IMR-90 (cell line): Measurements from ENCODE around the gene SLC12A8. TPM values are rescaled to one million over a fixed set of nuclear protein-coding genes. Genes with fewer than 3 reads are reported as not detected.
A peak's percentile ranks its signal among the peaks of the same experiment; 100 is the strongest.

ENCODE experiments used
- ATAC-seq: fragments of 200-7000 bp; cut with Tn5 transposase; 2 replicates; pipeline ENCODE4 v1.9.1; 2020; ENCODE audit warnings: low read depth, mild to moderate bottlenecking, moderate library complexity
- BruUV-seq: library from RNA; stranded (reverse); fragments of 400-500 nt; replicated peaks from 2 replicates; lab custom pipeline; 2021; lab: Mats Ljungman, UMichigan
- CTCF ChIA-PET: fragments of 300-600 bp; formaldehyde crosslinking; extraction: SDS; loops from one replicate; lab custom pipeline; 2021; ENCODE audit warnings: antibody characterized with exemption; lab: Yijun Ruan, JAX
- POLR2A ChIA-PET: fragments of 300-600 bp; sonication (Branson Sonifier 250); formaldehyde crosslinking; loops from one replicate; lab custom pipeline; 2022; ENCODE audit warnings: antibody characterized with exemption; ENCODE audit not compliant: unreplicated experiment; lab: Charles Lee
- DNase-seq: peaks from one replicate; pipeline ENCODE4 v3.0.0; 2013
- H2AFZ ChIP-seq: replicated peaks from 2 replicates; pipeline ENCODE3; 2013; ENCODE audit warnings: low read length, mild to moderate bottlenecking; ENCODE audit not compliant: poor library complexity
- H2AK5ac ChIP-seq: 2 replicates; pipeline ENCODE4 v1.6.1; 2013; ENCODE audit warnings: low read depth, low read length, inconsistent platforms
- H2AK9ac ChIP-seq: replicated peaks from 2 replicates; pipeline ENCODE3; 2013; ENCODE audit warnings: mild to moderate bottlenecking, low read depth, low read length, moderate library complexity; ENCODE audit not compliant: poor library complexity
- H2BK120ac ChIP-seq: 2 replicates; pipeline ENCODE4 v1.6.1; 2013; ENCODE audit warnings: low read depth, low read length, inconsistent platforms
- H2BK15ac ChIP-seq: 3 replicates; pipeline ENCODE4 v1.6.1; 2013; ENCODE audit warnings: low read depth, low read length, inconsistent platforms
- H2BK20ac ChIP-seq: 2 replicates; pipeline ENCODE4 v1.6.1; 2013; ENCODE audit warnings: low read depth, mild to moderate bottlenecking, inconsistent platforms, low read length, moderate library complexity
- H2BK5ac ChIP-seq: 2 replicates; pipeline ENCODE4 v1.6.1; 2013; ENCODE audit warnings: mild to moderate bottlenecking, low read depth, low read length, inconsistent platforms; ENCODE audit not compliant: poor library complexity, severe bottlenecking
- H3K14ac ChIP-seq: replicated peaks from 2 replicates; pipeline ENCODE4 v1.6.1; 2013; ENCODE audit warnings: low read depth, low read length, inconsistent platforms
- H3K18ac ChIP-seq: 2 replicates; pipeline ENCODE4 v1.6.1; 2013; ENCODE audit warnings: low read depth, low read length, control low read depth
- H3K23ac ChIP-seq: 2 replicates; pipeline ENCODE4 v1.6.1; 2013; ENCODE audit warnings: low read depth, low read length, inconsistent platforms
- H3K27ac ChIP-seq: 2 replicates; pipeline ENCODE4 v1.5.1; 2013; ENCODE audit warnings: mild to moderate bottlenecking, control low read depth, low read length; ENCODE audit not compliant: insufficient read depth
- H3K27me3 ChIP-seq: 2 replicates; pipeline ENCODE4 v1.6.1; 2013; ENCODE audit warnings: low read length; ENCODE audit not compliant: control insufficient read depth, insufficient read depth
- H3K36me3 ChIP-seq: 2 replicates; pipeline ENCODE4 v1.6.1; 2013; ENCODE audit warnings: low read length, mixed read lengths; ENCODE audit not compliant: control insufficient read depth, insufficient read depth
- H3K4ac ChIP-seq: 2 replicates; pipeline ENCODE4 v1.6.1; 2013; ENCODE audit warnings: low read depth, low read length, inconsistent platforms
- H3K4me1 ChIP-seq: 2 replicates; pipeline ENCODE4 v1.6.1; 2013; ENCODE audit warnings: low read length, mixed read lengths; ENCODE audit not compliant: control insufficient read depth, insufficient read depth
- H3K4me2 ChIP-seq: 2 replicates; pipeline ENCODE4 v1.6.1; 2013; ENCODE audit warnings: low read depth, mild to moderate bottlenecking, control low read depth, low read length, moderate library complexity
- H3K4me3 ChIP-seq: 2 replicates; pipeline ENCODE4 v1.5.1; 2013; ENCODE audit warnings: low read depth, mild to moderate bottlenecking, control low read depth, low read length, moderate library complexity; ENCODE audit not compliant: insufficient read depth
- H3K56ac ChIP-seq: 2 replicates; pipeline ENCODE4 v1.6.1; 2013; ENCODE audit warnings: low read length, inconsistent platforms; ENCODE audit not compliant: insufficient read depth; ENCODE audit errors: extremely low read depth
- H3K79me1 ChIP-seq, 2 experiments: 2 replicates each; pipeline ENCODE4 v1.6.1; 2013; ENCODE audit warnings: low read length in 2 of 2, inconsistent platforms in 1 of 2, low read depth in 1 of 2
- H3K9ac ChIP-seq: 2 replicates; pipeline ENCODE4 v1.6.1; 2013; ENCODE audit warnings: low read depth, low read length, control low read depth
- H3K9me1 ChIP-seq: 2 replicates; pipeline ENCODE4 v1.6.1; 2013; ENCODE audit warnings: low read length, inconsistent platforms; ENCODE audit not compliant: insufficient read depth
- H3K9me3 ChIP-seq: 2 replicates; pipeline ENCODE4 v1.6.1; 2013; ENCODE audit warnings: low read length; ENCODE audit not compliant: control insufficient read depth, insufficient read depth
- H4K20me1 ChIP-seq: 2 replicates; pipeline ENCODE4 v1.6.1; 2013; ENCODE audit warnings: low read length, inconsistent platforms; ENCODE audit not compliant: insufficient read depth
- H4K5ac ChIP-seq: 2 replicates; pipeline ENCODE4 v1.6.1; 2013; ENCODE audit warnings: mild to moderate bottlenecking, low read depth, low read length, control low read depth
- H4K8ac ChIP-seq, 2 experiments: 2 replicates each; pipeline ENCODE4 v1.6.1; 2013; ENCODE audit warnings: low read depth in 2 of 2, low read length in 2 of 2, control low read depth in 1 of 2, inconsistent platforms in 1 of 2
- H4K91ac ChIP-seq: 2 replicates; pipeline ENCODE4 v1.6.1; 2013; ENCODE audit warnings: low read depth, low read length, inconsistent platforms; ENCODE audit not compliant: insufficient read depth
- BHLHE40 ChIP-seq: fragments of 150-350 bp; IDR thresholded peaks from 2 replicates; pipeline ENCODE4 v1.6.1; 2016; ENCODE audit warnings: mild to moderate bottlenecking, low read depth, low read length
- CEBPB ChIP-seq: IDR thresholded peaks from 2 replicates; pipeline ENCODE4 v1.6.1; 2012; ENCODE audit warnings: low read depth, low read length, improper control_type of control experiment
- CHD1 ChIP-seq: IDR thresholded peaks from 2 replicates; pipeline ENCODE4 v1.6.1; 2012; ENCODE audit warnings: low read depth, low read length, improper control_type of control experiment
- CTCF ChIP-seq: conservative IDR thresholded peaks from 2 replicates; pipeline ENCODE4 v1.5.1; 2012; ENCODE audit warnings: mild to moderate bottlenecking, low read depth, low read length, improper control_type of control experiment
- FOS ChIP-seq: fragments of 150-350 bp; IDR thresholded peaks from 2 replicates; pipeline ENCODE4 v1.6.1; 2016; ENCODE audit warnings: low read depth, low read length
- MAFK ChIP-seq: IDR thresholded peaks from 2 replicates; pipeline ENCODE4 v1.6.1; 2012; ENCODE audit warnings: low read depth, low read length, improper control_type of control experiment
- MXI1 ChIP-seq: IDR thresholded peaks from 2 replicates; pipeline ENCODE4 v1.6.1; 2012; ENCODE audit warnings: low read depth, mild to moderate bottlenecking, low read length, moderate library complexity, borderline replicate concordance
- POLR2A ChIP-seq: IDR thresholded peaks from 2 replicates; pipeline ENCODE4 v1.6.1; 2012; ENCODE audit warnings: mild to moderate bottlenecking, low read depth, low read length
- RCOR1 ChIP-seq: IDR thresholded peaks from 2 replicates; pipeline ENCODE4 v1.6.1; 2012; ENCODE audit warnings: mild to moderate bottlenecking, low read length, improper control_type of control experiment; ENCODE audit not compliant: insufficient replicate concordance
- RFX5 ChIP-seq: IDR thresholded peaks from 2 replicates; pipeline ENCODE4 v1.8.0; 2012; ENCODE audit warnings: low read depth, mild to moderate bottlenecking, low read length, moderate library complexity
- SMC3 ChIP-seq: fragments of 150-350 bp; IDR thresholded peaks from 2 replicates; pipeline ENCODE4 v1.6.1; 2016; ENCODE audit warnings: low read depth, mild to moderate bottlenecking, antibody characterized with exemption, low read length, moderate library complexity
- USF2 ChIP-seq: fragments of 150-350 bp; IDR thresholded peaks from 2 replicates; pipeline ENCODE4 v1.6.1; 2017; ENCODE audit warnings: mild to moderate bottlenecking, antibody characterized with exemption, low read length, low read depth
- WGBS, 2 experiments: methylation state at CpG; one replicate each; pipeline versions ENCODE4 v1.1.5 to v1.1.7; 2013; ENCODE audit warnings: missing lambda C conversion rate in 2 of 2; ENCODE audit not compliant: insufficient read length in 1 of 2; ENCODE audit errors: extremely low coverage in 2 of 2; 5-methylcytosine and 5-hydroxymethylcytosine counted together
- dilution Hi-C: fragments of 300-500 bp; cut with HindIII; formaldehyde crosslinking; loops from one replicate; pipeline ENCODE4 v1.14.3; 2018; ENCODE audit warnings: low sequenced_read_pairs; ENCODE audit not compliant: unreplicated experiment
- in situ Hi-C: fragments of 300-500 bp; cut with MboI; formaldehyde crosslinking; loops from 3 replicates; pipeline ENCODE4 v1.14.3; 2019; ENCODE audit warnings: low sequenced_read_pairs, inconsistent platforms, mixed read lengths
- intact Hi-C: fragments of 100-400 bp; cut with micrococcal nuclease; formaldehyde crosslinking; loops from 2 replicates; pipeline ENCODE4 v1.10.0; 2022
- polyA plus RNA-seq, 3 experiments: library from polyadenylated mRNA; depleted of rRNA; stranded (reverse); fragments of >200 nt; gene quantifications; 2 replicates each; pipeline ENCODE4 v1.2.3, GENCODE V29; 2012; ENCODE audit warnings: low replicate concordance in 1 of 3
- total RNA-seq: library from RNA; depleted of rRNA; stranded (reverse); fragments of >200 nt; gene quantifications from 2 replicates; pipeline ENCODE4 v1.2.3, GENCODE V29; 2012

SLC12A8 gene
- total and polyA plus RNA-seq, 2 of the 4 experiments (the other 2 are of a cell fraction): 2.2 to 4.3 TPM

GRCh38 chr3:125039131-125040100 lies 173.1 kb downstream of the SLC12A8 start (continued):
- TF ChIP-seq CHD1 (no peak), RCOR1 (no peak)

GRCh38 chr3:125037498-125038150 lies 174.9 kb downstream of the SLC12A8 start:
- H4K91ac ChIP-seq: no peak overlapping the region
- no peak overlapping the region for H2BK120ac ChIP-seq
- H3K36me3 ChIP-seq: peaks cover 6% of the 10 kb centered on the region; the same call in 1 of the 2 replicates
- no CpG with 5 or more reads among the region's 2 CpGs for WGBS, 2 experiments
- no peak overlapping the region for H2AK5ac ChIP-seq
- dilution Hi-C loops: no loop called here
- no peaks in the 10 kb centered on the region for H3K27me3 ChIP-seq
- no peak overlapping the region for H3K4me2 ChIP-seq
- H3K9me1 ChIP-seq: peaks cover 21% of the 10 kb centered on the region
- H4K8ac ChIP-seq: no peak overlapping the region
- BruUV-seq: no TSS peak
- DNase-seq (no peak), ATAC-seq (peak; percentile 8; the same call in 1 of the 2 replicates)
- H2BK20ac ChIP-seq: no peak overlapping the region
- H3K4ac ChIP-seq: no peak overlapping the region
- no peak overlapping the region for H3K23ac ChIP-seq
- H2BK5ac ChIP-seq: no peak overlapping the region
- H2BK15ac ChIP-seq: no peak overlapping the region
- CTCF ChIA-PET: interaction anchor here (0.6 kb wide), 1 partner anchor 277 kb away, joined by 3 read pairs; no protein-coding TSS in a partner anchor
- H3K4me3 ChIP-seq: no peak overlapping the region
- H4K20me1 ChIP-seq: peaks cover 69% of the 10 kb centered on the region
- H4K5ac ChIP-seq: no peak overlapping the region
- no peak overlapping the region for H3K56ac ChIP-seq
- in situ Hi-C loops: no loop called here
- POLR2A ChIA-PET: no interaction called here
- H2AK9ac ChIP-seq: no peak overlapping the region
- no peak overlapping the region for H3K27ac ChIP-seq
- intact Hi-C loops: no loop called here
- H3K79me1 ChIP-seq: peaks cover 27 to 73% of the 10 kb centered on the region in 2 experiments
- TF ChIP-seq SMC3: no peak
- no peak for TF ChIP-seq BHLHE40
- no peak for TF ChIP-seq RFX5
- no peak for TF ChIP-seq USF2
- TF ChIP-seq FOS: no peak
- no peak for TF ChIP-seq MXI1
- no peak for TF ChIP-seq POLR2A
- TF ChIP-seq CTCF: no peak
- TF ChIP-seq CEBPB: no peak
- TF ChIP-seq CHD1: no peak
- TF ChIP-seq RCOR1: no peak
- TF ChIP-seq MAFK: no peak
- no peak overlapping the region; the same call in 1 of the 2 replicates for H3K14ac ChIP-seq
- no peak overlapping the region for H3K9ac ChIP-seq
- H3K4me1 ChIP-seq: peaks cover 21% of the 10 kb centered on the region
- H3K9me3 ChIP-seq: no peaks in the 10 kb centered on the region
- H2AFZ ChIP-seq: no peak overlapping the region
- H3K18ac ChIP-seq: no peak overlapping the region
